GM12875 (cell line): ENCODE results near the gene SCLY.

ENCODE experiments used
- H3K4me3 ChIP-seq: one replicate; pipeline ENCODE4 v1.5.1; 2011; ENCODE audit warnings: low read depth, low read length, control low read depth
- TF ChIP-seq, protein P1 (sequence below): IDR thresholded peaks from 2 replicates; pipeline ENCODE4 v1.5.1; 2011; ENCODE audit warnings: low read depth, mild to moderate bottlenecking, control low read depth, inconsistent platforms, low read length, moderate library complexity, borderline replicate concordance; ENCODE audit not compliant: insufficient read depth

The SCLY gene

DNA sequence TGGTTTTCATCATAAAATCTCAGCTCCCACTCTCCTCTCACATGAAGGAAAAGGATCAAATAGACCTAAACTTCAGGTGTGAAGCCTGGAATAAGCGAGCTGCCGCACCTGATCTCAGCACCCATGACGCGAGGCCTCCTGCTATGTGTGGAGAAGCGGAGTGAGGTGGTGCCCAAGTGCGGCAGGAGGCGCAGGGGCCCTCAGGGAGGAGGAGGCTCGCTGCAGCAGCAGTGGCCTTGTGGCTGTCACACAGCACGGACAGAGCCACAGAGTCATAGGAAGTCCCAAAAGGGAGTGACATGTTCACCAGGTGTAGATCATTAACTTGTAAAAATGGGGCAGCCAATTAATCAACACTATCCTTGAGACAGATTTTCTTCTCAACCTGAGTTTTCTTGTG is 9.1 kb downstream of the SCLY start:
- TF ChIP-seq, protein P1, sequence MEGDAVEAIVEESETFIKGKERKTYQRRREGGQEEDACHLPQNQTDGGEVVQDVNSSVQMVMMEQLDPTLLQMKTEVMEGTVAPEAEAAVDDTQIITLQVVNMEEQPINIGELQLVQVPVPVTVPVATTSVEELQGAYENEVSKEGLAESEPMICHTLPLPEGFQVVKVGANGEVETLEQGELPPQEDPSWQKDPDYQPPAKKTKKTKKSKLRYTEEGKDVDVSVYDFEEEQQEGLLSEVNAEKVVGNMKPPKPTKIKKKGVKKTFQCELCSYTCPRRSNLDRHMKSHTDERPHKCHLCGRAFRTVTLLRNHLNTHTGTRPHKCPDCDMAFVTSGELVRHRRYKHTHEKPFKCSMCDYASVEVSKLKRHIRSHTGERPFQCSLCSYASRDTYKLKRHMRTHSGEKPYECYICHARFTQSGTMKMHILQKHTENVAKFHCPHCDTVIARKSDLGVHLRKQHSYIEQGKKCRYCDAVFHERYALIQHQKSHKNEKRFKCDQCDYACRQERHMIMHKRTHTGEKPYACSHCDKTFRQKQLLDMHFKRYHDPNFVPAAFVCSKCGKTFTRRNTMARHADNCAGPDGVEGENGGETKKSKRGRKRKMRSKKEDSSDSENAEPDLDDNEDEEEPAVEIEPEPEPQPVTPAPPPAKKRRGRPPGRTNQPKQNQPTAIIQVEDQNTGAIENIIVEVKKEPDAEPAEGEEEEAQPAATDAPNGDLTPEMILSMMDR: no peak
- no peak overlapping the region for H3K4me3 ChIP-seq

DNA sequence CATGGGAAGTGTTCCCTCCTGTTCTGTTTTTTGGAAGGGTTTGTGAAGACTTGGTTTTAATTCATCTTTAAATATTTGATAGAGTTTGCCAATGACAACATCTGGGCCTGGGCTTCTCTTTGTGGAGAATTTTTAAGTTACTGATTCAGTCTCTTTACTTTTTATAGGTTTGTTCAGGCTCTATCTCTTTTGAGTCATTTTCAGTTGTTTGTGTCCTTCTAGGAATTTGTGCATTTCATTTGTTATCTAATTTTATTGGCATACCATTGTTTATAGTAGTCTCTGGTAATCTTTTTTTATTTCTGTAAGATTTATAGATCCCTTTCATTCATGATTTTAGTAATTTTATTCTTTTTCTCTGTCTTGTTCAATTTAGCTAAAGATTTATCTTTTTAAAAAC is 14.6 kb downstream of the SCLY start:
- TF ChIP-seq, protein P1: no peak
- H3K4me3 ChIP-seq: no peak overlapping the region

DNA sequence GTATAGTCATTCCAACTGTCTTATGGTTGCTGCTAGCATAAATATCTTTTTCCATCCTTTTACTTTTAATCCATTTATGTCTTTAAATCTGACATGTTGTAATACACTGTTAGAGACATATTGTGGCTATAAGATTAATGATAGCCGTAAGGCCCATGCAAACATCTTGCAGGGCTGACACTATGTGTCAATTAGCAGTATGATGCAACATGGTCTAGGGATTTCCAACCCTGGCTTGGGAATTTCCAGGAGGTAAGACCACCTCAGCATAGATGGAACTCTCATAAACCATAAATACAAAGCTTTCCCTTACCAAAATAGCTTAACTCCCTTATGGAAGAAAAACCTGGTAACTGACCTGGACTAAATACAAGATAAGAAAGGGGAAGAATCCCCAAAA is 16.5 kb downstream of the SCLY start:
- H3K4me3 ChIP-seq: no peak overlapping the region
- TF ChIP-seq, protein P1: no peak

DNA sequence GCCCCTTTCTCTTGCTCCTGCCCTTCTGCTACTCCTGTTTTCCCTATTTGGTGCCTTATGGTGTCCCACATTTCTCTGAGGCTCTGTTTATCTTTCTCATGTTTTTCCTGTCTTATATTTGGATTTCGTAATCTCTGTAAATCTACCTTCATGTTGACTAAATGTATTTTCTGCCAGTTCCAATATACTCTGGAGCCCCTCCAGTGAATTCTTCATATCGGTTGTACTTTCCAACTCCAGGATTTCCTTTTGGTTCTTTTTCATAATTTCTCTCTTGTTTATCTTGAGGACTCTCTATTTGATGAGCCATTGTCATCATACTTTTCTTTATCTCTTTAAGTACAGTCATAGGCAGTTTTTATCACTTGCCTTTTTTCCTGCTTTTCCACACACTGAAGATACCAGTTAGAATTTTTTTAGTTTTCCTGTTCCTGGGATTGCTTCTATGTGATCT is 19.1 kb downstream of the SCLY start:
- no peak overlapping the region for H3K4me3 ChIP-seq
- TF ChIP-seq, protein P1: no peak

DNA sequence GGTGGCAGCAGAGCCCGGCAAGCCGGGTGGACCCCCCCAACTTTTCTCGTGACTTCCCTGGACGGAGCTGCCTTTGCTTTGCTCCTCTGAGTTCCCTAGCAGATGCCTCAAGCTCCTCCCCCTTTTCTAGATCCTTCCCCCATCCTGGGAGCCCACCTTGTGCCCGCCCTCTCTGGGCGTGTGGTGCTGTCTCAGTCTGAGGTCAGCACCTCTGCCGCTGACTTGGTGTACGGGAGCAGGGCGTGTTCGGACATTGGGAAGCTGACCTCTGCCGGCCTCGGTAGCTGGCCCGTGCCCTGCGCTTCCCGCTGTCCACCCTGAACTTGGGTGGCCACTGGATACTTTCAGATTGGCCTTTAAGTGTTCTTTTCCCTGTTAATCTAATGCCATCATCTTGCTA is 19.7 kb downstream of the SCLY start:
- TF ChIP-seq, protein P1: no peak
- H3K4me3 ChIP-seq: no peak overlapping the region

DNA sequence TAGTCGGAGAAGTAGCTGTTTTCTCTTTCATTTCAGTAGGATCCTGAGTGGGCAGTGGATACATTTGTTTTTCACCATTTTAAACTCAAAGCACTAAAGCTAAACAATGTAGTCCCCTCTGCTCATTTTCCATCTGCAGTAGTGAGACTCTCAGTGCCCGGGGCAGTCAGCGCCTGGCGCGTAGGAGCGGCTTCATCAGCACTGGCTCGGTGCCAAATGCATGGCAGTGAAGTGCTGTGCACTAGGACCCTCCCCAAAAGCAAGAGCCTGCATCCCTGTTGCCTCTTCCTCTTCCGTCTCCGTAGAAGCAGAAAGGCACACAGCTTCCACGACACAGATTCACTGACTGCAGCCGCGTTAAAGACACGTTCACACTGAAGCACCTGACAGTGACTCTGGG is 20.3 kb downstream of the SCLY start:
- TF ChIP-seq, protein P1: no peak

DNA sequence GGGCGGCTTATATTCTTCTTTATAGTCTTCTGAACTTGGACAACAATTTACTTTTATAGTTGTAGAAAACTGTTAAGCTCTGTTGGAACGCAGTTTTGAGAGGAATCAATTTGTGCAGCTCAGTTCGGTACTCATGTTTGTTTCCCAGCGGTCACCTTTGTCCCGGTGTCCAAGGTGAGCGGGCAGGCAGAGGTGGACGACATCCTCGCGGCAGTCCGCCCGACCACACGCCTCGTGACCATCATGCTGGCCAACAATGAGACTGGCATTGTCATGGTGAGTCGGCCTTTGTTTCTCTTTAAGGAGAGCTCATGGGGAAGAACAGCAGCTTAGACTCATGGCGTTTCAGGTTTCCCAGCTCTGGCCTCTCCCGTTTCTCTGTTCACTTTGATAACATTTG is 20.8 kb downstream of the SCLY start:
- no peak overlapping the region for H3K4me3 ChIP-seq
- TF ChIP-seq, protein P1: no peak

More for the DNA sequence above, 20.3 kb downstream of the SCLY start:
- no peak overlapping the region for H3K4me3 ChIP-seq
